SU-DHL-6 (cell line): Measurements from ENCODE around the gene ZNF423.

ENCODE experiments used
- EZH2phosphoT487 ChIP-seq: fragments of 200-600 bp; sonication (generic), shearing (Covaris generic); conservative IDR thresholded peaks from 2 replicates; pipeline ENCODE4 v1.6.1; 2018; ENCODE audit warnings: mild to moderate bottlenecking, antibody characterized with exemption, low read length, moderate library complexity, mixed read lengths
- TF ChIP-seq, protein P1 (sequence below): fragments of 200-600 bp; sonication (generic); IDR thresholded peaks from one replicate; pipeline ENCODE4 v1.5.1; 2017; ENCODE audit warnings: antibody characterized with exemption, mild to moderate bottlenecking, low read length, moderate library complexity; ENCODE audit not compliant: insufficient read depth, poor library complexity, severe bottlenecking

DNA sequence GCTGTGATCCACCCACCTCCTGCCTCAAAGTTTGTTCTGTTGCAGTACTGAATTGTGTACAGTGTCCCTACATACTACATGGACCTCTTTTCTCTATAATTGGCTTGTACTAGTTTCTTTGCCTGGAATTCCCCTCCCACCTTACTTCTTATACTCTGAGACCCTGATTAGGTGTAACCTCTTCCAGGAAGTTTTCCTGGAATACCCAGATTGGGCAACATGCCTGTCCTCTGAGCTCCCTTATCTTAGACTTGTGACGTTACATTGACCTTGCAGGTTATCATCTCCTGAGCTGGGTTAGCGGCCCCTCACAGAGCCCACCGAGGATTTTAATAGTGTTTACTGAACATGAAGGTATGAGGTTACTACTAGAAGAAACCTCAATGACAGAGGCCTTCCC, 237.0 kb downstream of the ZNF423 start:
- TF ChIP-seq, protein P1, sequence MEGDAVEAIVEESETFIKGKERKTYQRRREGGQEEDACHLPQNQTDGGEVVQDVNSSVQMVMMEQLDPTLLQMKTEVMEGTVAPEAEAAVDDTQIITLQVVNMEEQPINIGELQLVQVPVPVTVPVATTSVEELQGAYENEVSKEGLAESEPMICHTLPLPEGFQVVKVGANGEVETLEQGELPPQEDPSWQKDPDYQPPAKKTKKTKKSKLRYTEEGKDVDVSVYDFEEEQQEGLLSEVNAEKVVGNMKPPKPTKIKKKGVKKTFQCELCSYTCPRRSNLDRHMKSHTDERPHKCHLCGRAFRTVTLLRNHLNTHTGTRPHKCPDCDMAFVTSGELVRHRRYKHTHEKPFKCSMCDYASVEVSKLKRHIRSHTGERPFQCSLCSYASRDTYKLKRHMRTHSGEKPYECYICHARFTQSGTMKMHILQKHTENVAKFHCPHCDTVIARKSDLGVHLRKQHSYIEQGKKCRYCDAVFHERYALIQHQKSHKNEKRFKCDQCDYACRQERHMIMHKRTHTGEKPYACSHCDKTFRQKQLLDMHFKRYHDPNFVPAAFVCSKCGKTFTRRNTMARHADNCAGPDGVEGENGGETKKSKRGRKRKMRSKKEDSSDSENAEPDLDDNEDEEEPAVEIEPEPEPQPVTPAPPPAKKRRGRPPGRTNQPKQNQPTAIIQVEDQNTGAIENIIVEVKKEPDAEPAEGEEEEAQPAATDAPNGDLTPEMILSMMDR: no peak
- no peak for TF ChIP-seq EZH2phosphoT487
